VCaP (cell line): ENCODE measurements around the gene PVALB.

Experiments
- H3K27ac ChIP-seq: fragments of 450-650 bp; 2 replicates; pipeline ENCODE4 v1.5.1; 2017
- CTCF ChIP-seq: fragments of 450-650 bp; conservative IDR thresholded peaks from 2 replicates; pipeline ENCODE4 v1.5.1; 2017; ENCODE audit warnings: mild to moderate bottlenecking, moderate library complexity

The PVALB gene

DNA sequence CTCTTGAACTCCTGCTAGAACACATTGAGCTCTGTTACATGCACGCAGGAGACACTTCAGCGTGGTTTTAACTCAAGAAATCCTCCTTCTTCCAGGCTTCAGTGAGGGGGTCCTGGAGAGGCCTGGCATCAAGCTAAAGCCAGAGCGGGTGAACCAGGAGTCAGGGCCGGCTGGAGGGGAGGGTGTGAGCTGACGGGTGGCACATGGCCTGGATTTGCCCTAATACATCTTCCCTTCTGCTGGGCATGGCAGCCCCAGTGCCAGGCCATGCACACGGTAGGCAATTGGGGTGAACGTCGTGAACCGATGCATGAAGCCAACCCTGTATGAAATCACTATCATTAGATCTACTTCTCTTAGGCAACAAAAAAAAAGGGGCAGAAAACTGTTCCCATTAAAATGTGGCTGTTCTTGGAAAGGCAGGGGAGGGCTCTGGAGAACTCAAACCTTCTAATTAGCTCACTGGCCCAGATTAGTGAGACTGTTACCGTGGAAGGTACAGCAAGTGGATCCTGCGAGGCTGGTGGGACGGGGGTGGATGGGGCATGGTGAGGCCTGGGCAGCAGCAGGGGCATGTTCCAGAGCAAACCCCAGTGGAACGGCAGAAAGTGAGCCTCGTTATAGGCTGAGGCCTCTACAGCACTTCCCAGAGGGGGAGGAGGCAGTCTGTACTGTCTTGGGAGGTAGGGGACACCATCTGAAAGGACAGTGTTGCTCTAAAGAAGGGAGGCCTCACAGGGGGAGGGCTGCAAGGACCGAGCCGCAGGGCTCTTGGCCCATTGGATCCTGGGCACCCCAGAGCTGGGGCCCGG, 51.5 kb downstream of the PVALB start:
- no peak for TF ChIP-seq CTCF
- no peak overlapping the region for H3K27ac ChIP-seq

DNA sequence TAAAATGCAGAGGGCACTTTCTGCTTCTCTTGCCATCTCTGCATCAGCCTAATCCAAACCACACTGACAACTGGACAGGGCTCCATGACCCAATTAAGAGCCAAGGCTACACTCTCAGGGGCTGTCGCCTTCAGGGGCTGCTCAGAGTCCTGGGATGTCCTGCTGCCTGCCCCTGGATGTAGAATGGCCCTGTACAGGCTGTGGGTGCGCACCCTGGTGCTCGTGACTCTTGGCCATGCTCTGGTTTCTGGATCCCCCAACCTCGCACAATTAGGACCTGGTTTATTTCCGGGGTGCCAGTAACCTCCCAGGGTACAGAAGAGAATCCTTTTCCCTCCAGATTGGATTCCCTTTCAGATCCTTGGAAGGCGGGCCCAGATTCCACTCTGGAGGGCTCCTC, 52.2 kb downstream of the PVALB start:
- no peak overlapping the region for H3K27ac ChIP-seq
- no peak for TF ChIP-seq CTCF

DNA sequence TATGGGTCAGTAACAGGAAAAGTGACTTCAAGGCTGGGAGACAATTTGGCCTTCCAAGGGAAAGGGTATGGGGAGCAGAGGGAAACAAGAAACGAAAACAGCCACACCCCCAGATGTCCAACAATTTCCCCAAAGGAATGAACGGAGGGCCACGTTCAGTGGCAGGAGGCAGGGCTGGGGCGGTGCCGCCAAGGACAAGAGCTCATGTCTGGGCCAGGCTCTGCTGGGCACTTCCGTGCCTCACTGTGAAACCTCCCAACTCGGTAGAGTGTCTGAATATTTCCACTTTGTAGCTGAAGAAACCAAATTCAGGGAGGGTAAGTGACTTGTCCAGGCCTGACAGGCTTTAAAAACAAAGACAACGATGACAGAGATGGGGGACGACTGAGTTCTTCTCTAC, 52.8 kb downstream of the PVALB start:
- TF ChIP-seq CTCF: no peak
- H3K27ac ChIP-seq: no peak overlapping the region

DNA sequence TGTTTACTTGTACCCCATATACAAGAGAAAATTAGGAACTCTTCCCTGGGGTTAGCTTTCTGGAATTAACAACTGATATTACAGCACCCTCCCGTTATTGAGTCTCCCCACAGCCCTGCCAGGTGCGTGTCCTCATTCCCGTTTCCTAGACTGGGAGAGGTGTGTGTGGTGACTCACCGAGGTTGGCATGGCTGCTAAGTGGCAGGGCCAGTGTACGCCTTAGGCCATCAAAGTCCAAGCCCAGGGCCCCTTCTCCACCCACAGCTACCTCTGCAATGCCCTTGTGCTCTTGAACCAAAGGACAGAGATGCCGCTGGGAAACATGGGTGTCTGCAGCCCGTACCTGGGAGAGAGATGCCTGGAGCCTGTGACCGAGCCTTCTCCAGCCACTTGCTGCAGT, 53.3 kb downstream of the PVALB start:
- no peak for TF ChIP-seq CTCF
- H3K27ac ChIP-seq: no peak overlapping the region

DNA sequence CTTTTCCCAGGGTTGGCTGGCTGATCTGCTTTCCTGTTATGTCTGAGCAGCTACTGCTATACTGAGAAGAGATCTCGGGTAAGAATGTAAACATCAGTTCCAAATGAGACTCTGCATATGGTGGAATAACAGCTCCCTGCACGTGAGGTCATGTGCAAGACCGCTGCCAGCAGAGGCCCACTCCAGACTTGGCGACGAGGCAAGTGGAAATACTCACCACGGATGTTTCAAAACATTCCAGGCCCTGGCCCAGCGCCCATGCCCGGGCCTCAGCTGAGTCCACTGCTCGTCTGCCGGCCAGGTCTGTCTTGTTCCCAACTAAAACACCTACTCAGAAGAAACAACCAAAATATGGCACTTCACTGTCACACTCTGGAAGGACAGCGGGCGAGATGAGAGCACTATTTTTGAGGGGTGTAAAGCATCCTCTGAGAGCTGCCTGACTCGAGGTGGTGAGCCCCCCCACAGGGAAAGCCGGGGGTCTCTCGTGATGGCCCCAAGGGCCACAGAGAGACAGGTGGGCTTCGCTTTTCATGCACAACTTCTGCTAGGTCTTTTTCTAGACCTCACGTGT, 54.1 kb downstream of the PVALB start:
- no peak overlapping the region for H3K27ac ChIP-seq

GRCh38 chr22:36761553-36762240, 55.1 kb downstream of the PVALB start:
- no peak for TF ChIP-seq CTCF
- no peak overlapping the region for H3K27ac ChIP-seq

More for the DNA sequence above, 54.1 kb downstream of the PVALB start:
- TF ChIP-seq CTCF: no peak

GRCh38 chr22:36760786-36761185, 56.0 kb downstream of the PVALB start:
- H3K27ac ChIP-seq: no peak overlapping the region
- TF ChIP-seq CTCF: no peak
